Right renal cortex interstitium (tissue), 3 donors: ENCODE data around the gene BCL7A. TPM values are rescaled to one million over a fixed set of nuclear protein-coding genes. Genes with fewer than 3 reads are reported as not detected.
"Not testable (repeated sequence)": the region's sequence is repeated elsewhere in the genome, so short reads cannot be mapped to it uniquely, and the experiment has no call there.

Source experiments
- DNase-seq, 3 donors: peaks; one replicate each; pipeline ENCODE4 v3.0.0-alpha.2; 2013; ENCODE audit warnings: low read depth in 3 of 3, low spot score in 2 of 3
- polyA plus RNA-seq, 3 donors: library from polyadenylated mRNA; unstranded; fragments of 120-200 nt; gene quantifications; one replicate each; pipeline ENCODE4 v1.2.1, GENCODE V29; 2013; ENCODE audit not compliant: insufficient read length in 3 of 3

The BCL7A gene
- polyA plus RNA-seq, 3 donors = 34.7 to 36.0 (median 35.7) TPM

DNA sequence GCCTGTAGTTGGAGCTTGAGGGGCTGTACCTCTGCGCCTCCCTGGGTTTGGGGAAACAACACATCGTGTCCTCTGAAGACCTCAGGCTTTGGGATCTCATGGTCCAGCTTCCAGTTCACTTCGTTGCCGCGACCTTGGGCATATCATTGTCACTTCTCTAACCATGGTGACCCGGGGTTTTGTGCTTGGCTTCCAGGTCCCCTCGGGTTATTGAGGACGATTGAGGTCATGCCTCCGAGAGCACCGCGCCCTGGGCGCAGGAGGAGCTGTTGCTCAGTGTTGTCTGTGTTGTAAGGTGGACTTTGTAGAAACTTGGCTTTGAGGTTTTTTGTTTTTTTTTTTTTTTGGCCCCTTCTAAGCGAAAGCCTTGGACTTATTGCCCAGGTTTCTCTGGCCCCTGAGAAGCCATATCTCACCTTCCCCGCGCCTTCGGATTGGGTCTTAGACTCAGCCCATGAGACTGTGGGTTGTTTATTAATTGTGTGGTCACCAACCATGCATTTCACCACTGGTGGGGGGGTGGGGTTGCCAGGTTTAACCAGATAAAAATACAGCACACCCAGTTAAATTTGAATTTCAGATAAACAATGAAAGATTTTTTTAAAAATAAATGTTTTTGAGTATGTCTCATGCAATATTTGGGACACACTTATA, 2.6 kb downstream of the BCL7A start:
- no peak for DNase-seq

DNA sequence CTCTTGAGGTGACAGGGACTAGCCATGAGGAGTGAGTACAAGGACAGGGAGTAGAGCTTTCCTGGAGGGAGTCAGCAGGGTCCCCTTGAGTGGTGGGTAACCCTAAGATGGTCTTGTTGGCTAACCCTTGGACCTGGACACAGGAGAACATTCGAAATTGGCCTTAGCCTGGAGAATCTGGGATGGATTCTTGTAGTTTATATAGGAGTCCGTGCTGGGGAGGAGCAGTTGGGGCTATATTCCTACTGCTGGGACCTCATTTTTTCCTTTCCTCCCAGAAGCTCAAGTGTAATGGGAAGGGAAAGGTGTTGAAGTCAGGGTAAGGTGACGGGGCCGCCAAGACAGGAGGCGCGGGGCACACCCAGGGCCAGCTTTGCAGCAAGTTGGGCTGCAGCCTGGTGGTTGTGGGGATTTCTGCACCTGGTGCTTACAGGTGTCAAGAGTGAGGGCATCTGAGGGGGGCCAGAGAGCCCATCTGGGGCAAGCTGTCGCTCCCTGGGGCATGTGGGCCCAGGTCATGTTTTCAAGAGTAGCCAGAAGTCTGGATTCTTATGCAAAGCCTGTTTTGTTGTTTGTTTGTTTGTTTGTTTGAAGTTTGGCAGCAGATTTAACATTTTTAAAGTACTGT, 5.1 kb downstream of the BCL7A start:
- DNase-seq = no peak

DNA sequence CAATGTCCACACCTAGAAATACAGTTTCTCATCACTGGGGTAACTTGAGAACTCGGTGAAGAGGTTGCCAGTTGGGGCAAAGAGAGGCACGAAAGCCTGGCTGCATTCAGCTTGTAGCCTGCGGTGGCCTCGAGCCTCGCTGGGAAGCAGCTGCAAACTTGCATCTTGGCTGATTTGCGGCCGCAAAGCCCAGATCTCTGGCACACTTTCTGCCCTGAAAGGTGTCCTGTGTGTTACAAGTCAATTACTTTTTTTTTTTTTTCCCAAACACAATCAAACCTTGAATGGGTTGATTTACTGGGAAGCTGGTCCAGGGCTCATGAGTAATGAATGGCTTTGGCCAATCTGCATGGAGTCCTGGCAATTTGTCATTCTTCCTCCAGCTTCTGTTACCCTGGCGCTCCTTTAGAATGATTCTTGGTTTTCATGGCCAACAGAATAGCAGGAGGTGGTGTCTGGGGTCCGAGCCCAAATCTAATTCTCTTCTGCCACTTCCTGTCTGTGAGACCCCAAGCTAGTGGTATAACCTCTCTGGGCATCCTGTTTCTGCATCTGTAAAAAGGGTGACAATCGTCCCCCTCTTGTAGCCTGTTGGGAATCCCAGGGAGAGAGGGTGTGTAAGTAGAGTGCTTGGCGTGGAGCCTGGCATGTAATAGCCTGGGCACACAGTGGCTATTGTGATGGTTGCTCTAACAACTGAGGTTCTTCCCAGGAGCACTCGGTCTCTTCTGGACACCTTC, 6.7 kb downstream of the BCL7A start:
- DNase-seq = no peak

DNA sequence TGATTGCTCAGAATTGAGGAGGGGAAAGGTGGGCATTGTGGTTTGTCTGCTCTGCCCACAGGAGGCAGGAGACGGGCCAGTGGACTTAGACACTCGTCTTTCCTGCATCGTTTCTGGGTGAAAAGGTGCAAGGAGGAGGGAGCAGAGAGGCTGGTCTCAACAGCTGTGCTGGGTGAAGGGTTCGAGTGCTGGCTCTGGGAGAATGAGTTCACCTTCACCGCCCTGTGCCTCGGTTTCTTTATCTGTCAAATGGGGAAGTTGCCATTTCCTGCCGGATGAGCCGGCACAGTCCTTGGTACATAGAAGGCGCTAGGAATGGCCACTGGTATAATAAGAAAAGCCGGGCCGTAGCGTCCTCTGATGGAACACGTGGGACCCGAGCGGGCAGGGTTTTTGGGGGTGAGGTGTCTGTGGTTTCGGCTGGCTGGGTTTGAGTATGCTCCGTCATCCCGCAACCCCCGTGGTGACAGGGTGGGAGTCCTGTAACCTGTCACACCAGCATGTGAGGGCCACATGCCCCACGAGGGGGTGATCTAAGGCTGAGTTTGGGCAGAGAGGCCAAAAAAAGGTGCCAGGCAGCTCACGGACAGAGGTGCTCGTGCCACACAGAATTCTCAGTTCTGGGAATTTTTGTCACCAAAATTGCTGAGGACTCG, 7.3 kb downstream of the BCL7A start:
- DNase-seq = no peak

DNA sequence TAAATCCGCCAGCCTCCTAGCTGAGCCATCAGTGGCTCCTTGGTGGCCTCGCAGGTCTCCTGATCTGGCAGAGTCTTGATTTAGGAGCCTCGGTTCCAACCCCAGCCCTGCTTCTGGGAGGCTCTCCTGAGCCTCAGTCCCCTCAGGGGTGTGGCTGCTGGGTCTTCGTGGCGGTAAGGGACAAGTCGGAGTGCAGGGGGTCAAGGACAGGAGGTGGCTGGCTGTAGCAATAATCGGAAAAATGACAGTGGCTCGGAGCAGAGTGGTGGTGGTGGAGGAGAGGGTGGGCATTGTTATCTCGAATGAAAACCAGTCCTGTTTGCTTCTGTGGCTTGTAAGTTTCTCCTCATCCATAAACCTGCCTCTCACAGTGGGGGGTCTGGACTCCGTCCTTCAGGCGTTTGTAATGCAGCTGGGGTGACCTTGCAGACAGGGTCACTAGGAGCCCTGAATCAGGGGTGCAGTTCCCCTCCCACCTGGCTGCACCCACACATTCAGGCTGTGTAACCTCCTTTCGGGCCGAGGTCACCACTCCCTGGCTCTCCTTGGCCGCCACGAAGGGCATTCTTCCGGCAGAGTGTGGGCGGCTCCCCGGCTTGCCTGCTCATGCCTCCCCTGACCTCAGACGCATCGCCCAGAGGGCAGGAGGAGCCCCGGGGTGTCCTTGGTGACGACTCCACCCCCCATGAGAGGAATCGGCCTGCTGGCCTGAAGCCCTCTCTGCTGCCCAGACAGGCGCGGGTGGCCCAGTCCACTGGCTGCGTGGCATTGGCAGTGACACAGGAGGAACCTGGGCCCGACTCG, 8.1 kb downstream of the BCL7A start:
- no peak for DNase-seq

DNA sequence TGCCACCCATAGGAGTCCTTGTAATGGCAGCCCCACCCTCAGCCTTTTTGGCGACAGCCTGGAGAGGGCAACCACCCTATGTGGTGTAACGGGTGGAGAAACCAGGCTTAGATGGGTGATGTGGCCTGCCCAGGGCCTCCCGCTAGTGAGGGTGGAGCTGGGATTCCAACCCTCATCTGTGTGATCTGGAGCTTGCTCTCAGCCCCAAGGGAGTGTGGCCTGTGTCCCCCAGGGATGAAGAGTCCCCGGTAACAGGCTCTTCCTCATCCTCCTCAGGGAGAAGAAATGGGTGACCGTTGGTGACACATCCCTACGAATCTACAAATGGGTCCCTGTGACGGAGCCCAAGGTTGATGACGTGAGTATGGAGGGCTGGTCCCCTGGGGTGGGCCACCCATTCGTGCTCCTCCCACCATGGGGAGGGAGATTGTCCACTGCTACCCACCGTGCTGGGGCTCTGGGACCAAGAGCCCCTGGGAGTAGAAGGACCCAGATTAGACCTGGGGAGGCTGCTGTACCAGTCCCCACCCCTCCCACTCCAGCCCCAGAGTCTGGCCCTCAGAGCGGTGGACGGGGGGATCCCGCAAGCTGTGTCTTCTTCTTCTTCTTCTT, 8.8 kb downstream of the BCL7A start:
- DNase-seq = no peak

DNA sequence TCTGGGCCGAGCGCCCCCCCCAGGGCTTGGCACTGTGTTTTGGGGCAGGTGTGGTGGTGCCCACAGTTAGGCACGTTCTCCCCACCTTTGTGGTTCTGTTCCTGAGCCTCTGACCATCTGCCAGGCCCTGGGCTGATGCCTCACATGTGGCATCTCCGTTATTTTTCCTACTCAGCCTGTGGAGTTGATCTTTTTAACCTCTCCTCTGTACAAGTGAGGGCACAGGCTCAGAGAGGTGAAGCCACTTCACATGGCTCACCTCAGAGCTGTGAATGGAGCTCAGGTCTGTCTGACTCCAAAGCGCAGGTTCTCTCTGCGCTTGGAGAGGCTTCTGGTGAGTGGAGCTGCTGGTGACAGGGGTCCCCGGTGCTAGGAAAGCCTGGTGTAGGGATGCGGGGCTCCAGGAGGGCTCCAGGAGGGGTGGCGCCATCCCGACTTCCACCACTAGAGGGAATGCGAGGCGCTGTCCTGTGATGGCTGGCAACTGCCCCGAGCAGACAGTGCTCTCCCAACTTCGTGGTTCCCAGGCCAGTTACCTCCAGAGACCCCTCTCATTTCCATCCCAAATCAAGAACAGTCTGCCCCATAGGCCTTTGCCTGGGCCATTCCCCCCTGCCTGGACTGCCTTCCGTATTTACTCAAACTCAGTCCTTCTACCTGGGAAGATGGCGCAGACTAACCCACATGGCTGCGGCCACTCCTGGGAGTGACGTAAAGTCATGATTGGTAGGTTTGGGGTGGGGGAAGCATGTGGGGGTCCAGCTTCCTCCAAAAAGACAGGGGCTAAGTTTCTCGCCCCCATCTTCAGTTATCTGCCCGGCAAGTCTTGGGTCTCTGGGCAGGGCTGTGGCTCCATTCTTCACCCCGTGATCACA, 9.9 kb downstream of the BCL7A start:
- no peak for DNase-seq

DNA sequence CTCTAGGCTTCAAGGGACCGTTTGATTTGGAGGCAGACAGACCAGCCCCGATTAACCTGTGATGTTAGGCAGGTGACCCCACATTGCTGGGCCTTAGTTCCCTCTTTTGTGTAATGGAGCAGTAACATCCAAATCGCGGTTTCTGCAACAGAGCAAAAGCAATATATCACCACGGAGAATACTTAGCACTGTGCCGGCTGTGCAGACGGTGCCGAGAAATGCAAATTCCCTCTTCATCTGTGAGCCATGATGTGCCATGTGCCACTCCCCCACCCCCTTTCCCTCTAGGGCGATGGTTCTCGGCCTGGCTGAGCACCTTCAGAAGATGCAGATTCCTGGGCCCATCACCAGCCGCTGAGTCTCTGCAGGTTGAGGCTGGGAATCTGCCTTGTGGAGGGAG, 10.9 kb downstream of the BCL7A start:
- no peak for DNase-seq

DNA sequence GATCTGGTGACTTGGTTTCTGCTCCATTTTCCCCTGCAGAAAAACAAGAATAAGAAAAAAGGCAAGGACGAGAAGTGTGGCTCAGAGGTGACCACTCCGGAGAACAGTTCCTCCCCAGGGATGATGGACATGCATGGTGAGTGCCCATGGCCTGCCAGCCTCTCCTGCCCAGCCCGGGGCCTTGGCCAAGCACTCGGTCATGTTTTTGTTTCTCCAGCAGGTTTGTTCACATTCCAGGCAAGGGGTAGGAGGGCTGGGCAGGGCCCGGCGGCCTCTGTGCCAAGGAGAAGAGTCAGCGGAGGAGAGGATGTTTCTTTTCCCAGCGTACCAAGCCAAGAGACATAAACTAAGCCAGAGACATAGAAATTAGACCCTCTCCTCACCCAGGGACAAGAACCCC, 13.6 kb downstream of the BCL7A start:
- DNase-seq = no peak

DNA sequence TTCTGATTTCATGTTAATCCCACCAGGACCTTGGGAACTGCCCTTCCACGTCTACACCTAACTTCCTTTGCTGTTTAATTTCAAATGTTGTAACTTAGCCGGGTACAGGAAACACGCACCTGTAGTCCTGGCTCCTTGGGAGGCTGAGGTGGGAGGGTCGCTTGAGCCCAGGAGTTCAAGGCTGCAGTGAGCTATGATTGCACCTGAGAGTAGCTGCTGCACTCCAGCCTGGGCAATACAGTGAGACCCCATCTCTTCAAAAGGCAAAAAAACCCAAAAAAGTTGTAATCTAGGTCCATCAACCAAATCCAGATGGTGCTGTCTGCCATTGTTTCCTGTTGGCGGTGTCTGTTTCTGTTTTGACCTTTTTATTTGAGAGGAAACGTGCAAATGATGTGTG, 14.5 kb downstream of the BCL7A start:
- no peak for DNase-seq

DNA sequence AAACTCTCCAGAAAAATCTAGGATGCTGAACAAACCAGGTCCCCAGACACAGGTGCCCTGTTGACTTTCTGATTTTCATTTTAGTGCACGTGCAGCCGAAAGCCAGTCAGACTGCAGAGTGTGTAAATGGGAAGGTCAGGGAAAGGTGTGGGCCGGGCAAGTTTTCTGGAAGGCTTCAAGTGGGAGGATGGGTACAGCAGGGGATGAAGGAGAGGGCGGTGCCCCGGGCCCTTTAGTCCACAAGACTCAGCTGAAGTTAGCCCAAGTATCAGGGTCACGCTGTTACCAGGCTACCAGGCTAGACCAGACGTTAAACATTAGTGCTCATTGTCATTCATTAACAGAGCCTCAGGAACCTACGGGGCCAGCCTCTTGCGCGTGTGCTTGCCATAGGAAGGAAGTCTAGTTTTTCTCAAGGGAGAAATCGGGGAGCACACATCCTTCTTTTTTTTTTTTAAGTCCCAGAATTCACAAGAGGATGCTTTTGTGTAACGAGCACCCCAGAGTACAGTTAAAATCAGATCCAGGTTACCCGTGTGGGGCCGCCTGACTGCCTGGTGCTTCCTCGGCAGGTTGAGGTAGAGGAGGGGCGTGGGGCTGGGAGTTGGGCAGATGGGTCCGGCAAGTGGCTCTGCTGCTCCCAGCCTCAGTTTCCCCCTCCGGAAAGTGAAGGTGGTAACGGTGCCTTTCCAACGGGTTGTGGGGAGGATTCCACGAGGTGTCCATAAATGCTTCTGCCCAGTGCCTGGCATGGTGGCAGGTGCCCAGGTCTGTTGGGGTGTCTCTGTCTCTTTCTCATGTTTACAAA, 19.1 kb downstream of the BCL7A start:
- DNase-seq = no peak

DNA sequence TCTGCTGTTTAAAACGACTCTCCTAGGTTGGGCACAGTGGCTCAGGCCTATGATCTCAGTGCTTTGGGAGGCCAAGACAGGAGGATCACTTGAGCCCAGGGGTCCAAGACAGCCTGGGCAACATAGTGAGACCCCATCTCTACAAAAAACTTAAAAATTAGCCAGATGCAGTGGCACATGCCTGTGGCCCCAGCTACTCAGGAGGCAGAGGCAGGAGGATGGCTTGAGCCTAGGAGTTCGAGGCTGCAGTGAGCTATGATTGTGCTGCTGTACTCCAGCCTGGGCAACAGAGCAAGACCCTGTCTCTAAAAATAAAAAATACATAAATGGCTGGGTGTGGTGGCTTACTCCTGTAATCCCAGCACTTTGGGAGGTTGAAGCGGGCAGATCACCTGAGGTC, 19.8 kb downstream of the BCL7A start:
- DNase-seq = not testable (repeated sequence)

DNA sequence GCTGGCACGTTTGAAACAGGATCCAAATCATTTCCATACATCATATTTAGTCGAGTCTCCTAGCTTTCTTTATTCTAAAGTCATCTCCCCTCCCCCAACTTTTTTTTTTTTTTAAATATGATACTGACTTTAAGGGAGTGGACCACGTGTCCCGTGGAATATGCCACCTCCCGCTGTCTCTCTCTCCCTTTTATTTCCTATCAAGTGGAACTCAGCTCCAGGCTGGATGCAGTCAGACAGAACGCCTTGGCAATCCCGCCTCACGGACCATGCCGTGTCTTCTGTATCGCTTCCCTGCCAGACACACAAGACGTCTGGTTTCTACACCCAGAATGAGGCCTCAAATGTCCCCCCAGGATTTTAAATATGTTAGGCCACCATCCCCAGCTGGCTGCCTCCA, 21.2 kb downstream of the BCL7A start:
- no peak for DNase-seq

DNA sequence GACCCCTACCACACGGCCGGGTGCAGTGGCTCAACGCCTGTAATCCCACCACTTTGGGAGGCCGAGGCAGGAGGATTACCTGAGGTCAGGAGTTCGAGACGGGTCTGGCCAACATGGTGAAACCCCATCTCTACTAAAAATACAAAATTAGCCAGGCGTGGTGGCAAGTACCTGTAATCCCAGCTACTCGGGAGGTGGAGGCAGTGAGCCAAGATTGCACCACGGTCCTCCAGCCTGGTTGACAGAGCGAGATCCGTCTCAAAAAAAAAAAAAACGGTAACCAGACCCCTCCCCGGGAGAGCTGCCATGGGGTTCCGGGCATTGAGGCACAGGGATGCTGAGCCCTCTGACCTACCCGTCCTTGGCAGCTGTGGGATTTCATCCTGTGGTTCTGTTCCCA, 21.8 kb downstream of the BCL7A start:
- no peak for DNase-seq

DNA sequence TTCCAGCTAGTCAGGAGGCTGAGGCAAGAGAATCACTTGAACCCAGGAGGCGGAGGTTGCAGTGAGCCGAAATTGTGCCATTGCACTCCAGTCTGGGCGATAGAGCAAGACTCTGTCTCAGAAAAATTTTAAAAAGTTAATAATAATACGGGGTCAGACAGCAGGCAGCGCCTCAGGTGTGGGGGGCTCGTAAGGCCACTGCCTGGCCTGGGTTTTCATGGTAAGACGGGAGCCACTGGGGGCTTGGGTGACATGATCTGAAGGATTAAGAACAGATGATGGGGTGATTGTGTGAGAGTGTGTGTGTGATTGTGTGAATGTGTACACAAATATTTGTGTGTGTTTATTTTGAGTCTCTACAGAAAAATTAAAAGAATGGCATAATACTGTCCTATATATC, 23.6 kb downstream of the BCL7A start:
- DNase-seq = no peak

DNA sequence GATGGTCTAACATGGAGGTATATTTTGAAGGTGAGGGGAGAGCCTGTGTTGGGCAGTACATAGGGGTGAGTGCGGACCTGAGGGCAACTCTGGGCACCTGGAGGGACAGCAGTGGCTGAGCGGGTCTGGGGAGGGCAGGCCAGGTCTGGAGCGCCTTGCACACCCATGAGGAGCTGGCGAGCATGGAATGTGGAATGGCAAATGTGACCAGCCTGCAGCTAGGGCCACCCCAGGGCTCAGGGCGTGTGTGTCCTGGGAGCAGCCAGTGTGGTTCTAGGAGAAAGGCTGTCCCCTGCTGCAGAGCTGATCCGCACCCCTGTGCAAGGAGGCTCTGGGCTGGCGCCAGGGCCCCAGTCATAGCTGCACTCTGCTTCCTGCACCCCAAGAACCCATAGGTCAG, 24.5 kb downstream of the BCL7A start:
- DNase-seq = no peak

DNA sequence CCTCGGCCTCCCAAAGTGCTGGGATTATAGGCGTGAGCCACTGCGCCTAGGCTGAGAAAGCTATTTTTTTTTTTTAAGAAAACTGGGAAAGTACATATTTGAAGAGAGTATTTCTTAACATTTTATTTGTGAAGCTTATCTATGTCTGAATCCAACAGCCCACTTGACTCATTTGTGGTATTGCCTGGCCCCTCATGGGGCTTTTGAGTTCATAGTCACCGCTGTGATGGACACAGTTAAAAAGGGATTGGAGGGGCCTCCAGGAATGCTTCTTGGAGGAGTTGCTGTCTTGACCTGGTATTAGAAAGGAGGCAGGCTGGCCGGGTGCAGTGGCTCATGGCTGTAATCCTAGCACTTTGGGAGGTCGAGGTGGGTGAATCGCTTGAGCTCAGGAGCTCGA, 26.5 kb downstream of the BCL7A start:
- DNase-seq = no peak

DNA sequence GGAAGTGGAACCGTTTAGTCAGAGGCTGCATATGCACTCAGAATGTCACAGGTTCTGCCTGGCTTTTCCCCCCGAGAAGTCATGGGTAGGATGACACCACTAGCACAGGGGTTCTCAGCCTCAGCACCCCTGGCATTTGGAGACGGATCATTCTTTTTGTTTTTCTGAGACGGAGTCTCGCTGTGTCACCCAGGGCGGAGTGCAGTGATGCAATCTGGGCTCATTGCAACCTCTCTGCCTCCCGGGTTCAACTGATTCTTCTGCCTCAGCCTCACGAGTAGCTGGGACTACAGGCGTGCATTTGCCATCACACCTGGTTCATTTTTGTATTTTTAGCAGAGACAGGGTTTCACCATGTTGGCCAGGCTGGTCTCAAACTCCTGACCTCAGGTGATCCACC, 28.1 kb downstream of the BCL7A start:
- no peak for DNase-seq

DNA sequence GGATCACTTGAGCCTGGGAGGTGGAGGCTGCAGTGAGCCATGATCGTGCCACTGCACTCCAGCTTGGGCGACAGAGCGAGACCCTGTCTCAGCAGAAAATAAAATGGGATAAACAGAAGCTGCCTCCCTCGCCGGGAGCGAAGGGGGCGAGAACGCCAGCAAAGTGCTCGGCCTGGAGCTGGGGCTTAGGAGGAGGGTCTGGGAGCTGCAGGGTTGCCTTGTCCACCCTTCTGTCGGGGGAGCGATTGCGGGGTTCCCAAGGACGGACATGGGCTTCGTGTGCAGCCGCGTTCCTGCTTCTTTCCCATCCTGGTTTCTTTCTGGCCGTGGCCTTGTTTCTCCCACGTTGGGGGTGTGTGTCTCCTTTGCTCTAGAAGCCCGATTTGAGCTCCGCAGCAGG, 29.0 kb downstream of the BCL7A start:
- DNase-seq = no peak
